K562 (cell line): ENCODE data around the gene DVL3. TPM values are rescaled to one million over a fixed set of nuclear protein-coding genes. Genes with fewer than 3 reads are reported as not detected.

Experiments used
- CREB3L1 ChIP-seq: fragments of 450-650 bp; IDR thresholded peaks from 2 replicates; pipeline ENCODE4 v1.6.1; 2014; ENCODE audit warnings: low read depth, mild to moderate bottlenecking, moderate library complexity, borderline replicate concordance
- HDAC8 ChIP-seq: fragments of 450-650 bp; IDR thresholded peaks from 2 replicates; pipeline ENCODE4 v1.6.1; 2016; ENCODE audit warnings: mild to moderate bottlenecking, missing genetic modification characterization, moderate library complexity, missing compliant biosample characterization
- HOXB6 ChIP-seq: fragments of 250-450 bp; sonication (Bioruptor Pico); IDR thresholded peaks from 2 replicates; pipeline ENCODE4 v1.5.1; 2022; ENCODE audit warnings: mild to moderate bottlenecking, borderline replicate concordance
- IFI16 ChIP-seq: fragments of 250-450 bp; sonication (Bioruptor Pico); IDR thresholded peaks from 2 replicates; pipeline ENCODE4 v2.1.2; 2022; ENCODE audit warnings: mild to moderate bottlenecking, inconsistent platforms
- ILK ChIP-seq: fragments of 450-650 bp; IDR thresholded peaks from 2 replicates; pipeline ENCODE4 v1.6.1; 2016; ENCODE audit warnings: missing genetic modification characterization, low read depth, mild to moderate bottlenecking, missing compliant biosample characterization, moderate library complexity, borderline replicate concordance
- MTF1 ChIP-seq: fragments of 250-450 bp; sonication (Bioruptor Pico); IDR thresholded peaks from 2 replicates; pipeline ENCODE4 v1.9.0; 2021; ENCODE audit warnings: moderate library complexity, mild to moderate bottlenecking, inconsistent platforms, borderline replicate concordance
- NCOA1 ChIP-seq: fragments of 450-650 bp; IDR thresholded peaks from 2 replicates; pipeline ENCODE4 v1.6.1; 2016; ENCODE audit warnings: low read depth
- NFE2L1 ChIP-seq: fragments of 450-650 bp; IDR thresholded peaks from 2 replicates; pipeline ENCODE4 v1.6.1; 2016; ENCODE audit warnings: missing genetic modification characterization, low read depth, mild to moderate bottlenecking, missing compliant biosample characterization, moderate library complexity, borderline replicate concordance
- NR4A1 ChIP-seq, 2 experiments: fragments of 250-450 bp in 1 of 2; fragments of 450-650 bp in 1 of 2; sonication (Bioruptor Pico) in 1 of 2; IDR thresholded peaks; 2 replicates each; pipeline versions ENCODE4 v1.4.0 to v1.6.1; 2016 to 2020; ENCODE audit warnings: mild to moderate bottlenecking in 2 of 2, missing compliant biosample characterization in 1 of 2, missing genetic modification characterization in 1 of 2, moderate library complexity in 1 of 2
- PURB ChIP-seq: sonication (generic); formaldehyde crosslinking; IDR thresholded peaks from 2 replicates; pipeline ENCODE4 v1.9.0; 2021; ENCODE audit warnings: low read depth, mild to moderate bottlenecking, missing genetic modification reagents
- SRSF3 ChIP-seq: fragments of 200-400 bp; formaldehyde crosslinking; IDR thresholded peaks from 2 replicates; pipeline ENCODE4 v1.6.1; 2016; ENCODE audit warnings: mild to moderate bottlenecking, low read length, moderate library complexity; ENCODE audit not compliant: insufficient read depth
- STAT6 ChIP-seq: sonication (generic); formaldehyde crosslinking; IDR thresholded peaks from 2 replicates; pipeline ENCODE4 v1.8.1; 2023; ENCODE audit warnings: mild to moderate bottlenecking, missing genetic modification reagents
- TSC22D4 ChIP-seq: fragments of 450-650 bp; IDR thresholded peaks from 2 replicates; pipeline ENCODE4 v1.6.1; 2016; ENCODE audit warnings: missing genetic modification characterization, missing biosample characterization, control low read depth
- ZBTB17 ChIP-seq: fragments of 450-650 bp; formaldehyde crosslinking; IDR thresholded peaks from 2 replicates; pipeline ENCODE4 v1.4.0; 2020; ENCODE audit warnings: mild to moderate bottlenecking
- ZNF444 ChIP-seq: fragments of 250-450 bp; sonication (Bioruptor Pico); IDR thresholded peaks from 2 replicates; pipeline ENCODE4 v1.4.0; 2020; ENCODE audit warnings: mild to moderate bottlenecking, moderate library complexity
- ZNF507 ChIP-seq: conservative IDR thresholded peaks from 2 replicates; pipeline ENCODE4 v1.6.1; 2017; ENCODE audit warnings: missing genetic modification characterization, missing compliant biosample characterization
- ZNF695 ChIP-seq: fragments of 450-650 bp; formaldehyde crosslinking; IDR thresholded peaks from 2 replicates; pipeline ENCODE4 v1.4.0; 2020; ENCODE audit warnings: mild to moderate bottlenecking, moderate library complexity
- polyA plus RNA-seq, 8 experiments: library from polyadenylated mRNA; depleted of rRNA in 4 of 8; stranded (reverse) in 5 of 8; unstranded in 3 of 8; fragments of >200 nt; fragmentation: Nextera tagmentation in 2 of 8; fragmentation: Illumina TruSeq in 1 of 8; extraction: Ambion mirVana in 2 of 8; extraction: Trizol in 1 of 8; gene quantifications; 2 replicates each; pipeline versions ENCODE4 v1.2.1 to v1.2.3, GENCODE V29; 2011 to 2014; ENCODE audit warnings: inconsistent platforms in 1 of 8, missing spikeins in 1 of 8
- total RNA-seq, 7 experiments: library from RNA; depleted of rRNA in 6 of 7; stranded (reverse); fragments of >200 nt in 6 of 7; fragmentation: Illumina TruSeq in 2 of 7; extraction: Trizol in 2 of 7; gene quantifications; 2 replicates each; pipeline versions ENCODE4 v1.2.1 to v1.2.3, GENCODE V29; 2011 to 2021; ENCODE audit warnings: low replicate concordance in 1 of 7
- TF ChIP-seq, protein P1 (sequence below): fragments of 250-450 bp; sonication (Bioruptor Pico); IDR thresholded peaks from 2 replicates; pipeline ENCODE4 v1.8.0; 2022; ENCODE audit warnings: inconsistent platforms, mild to moderate bottlenecking, moderate library complexity, borderline replicate concordance
- TF ChIP-seq, protein P2 (sequence below): IDR thresholded peaks from 2 replicates; pipeline ENCODE4 v1.6.1; 2014; ENCODE audit warnings: antibody characterized with exemption

DVL3 gene
- total and polyA plus RNA-seq, 9 of the 15 experiments (the other 6 are each of a cell fraction or from before 2014, with no cell fraction given): 3.1 to 57.9 (median 20.1) TPM

DNA sequence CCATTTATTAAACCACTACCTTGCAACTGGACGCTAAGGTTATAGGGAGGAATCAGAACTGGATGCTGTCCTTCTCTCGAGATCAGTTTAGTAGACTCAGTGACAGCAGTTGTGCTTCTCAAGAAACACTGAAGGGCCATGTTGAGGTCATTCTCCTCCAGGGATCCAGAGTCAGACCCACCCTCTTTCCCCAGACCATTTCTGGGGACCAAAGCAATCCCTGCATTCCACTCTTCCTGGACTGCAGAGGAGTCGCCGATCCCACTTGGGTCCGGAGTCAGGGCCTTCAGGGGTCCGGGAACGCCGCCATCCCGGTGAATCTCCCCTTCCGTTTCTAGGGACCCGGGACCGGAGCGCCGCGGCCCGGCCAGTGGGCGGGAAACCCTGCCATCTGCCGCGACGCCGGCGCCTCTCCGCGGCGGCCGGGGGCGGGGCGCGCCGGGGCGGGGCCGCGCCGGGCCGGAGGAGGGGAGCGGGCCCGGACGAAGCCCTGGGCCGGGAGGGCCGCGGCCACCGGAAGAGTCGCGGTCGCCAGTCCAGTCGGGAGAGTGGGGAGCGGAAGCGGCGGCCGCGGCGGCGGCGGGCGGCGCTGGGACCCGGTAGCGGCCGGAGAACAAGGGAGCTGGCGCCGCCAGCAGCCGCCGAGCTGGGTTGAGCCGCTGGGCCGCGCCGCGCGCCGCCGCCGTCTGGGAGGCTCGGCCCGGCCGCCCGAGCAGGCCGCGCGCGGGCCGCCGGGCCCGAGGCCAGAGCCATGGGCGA is at the start of gene DVL3 (continued):
- TF ChIP-seq, protein P1, sequence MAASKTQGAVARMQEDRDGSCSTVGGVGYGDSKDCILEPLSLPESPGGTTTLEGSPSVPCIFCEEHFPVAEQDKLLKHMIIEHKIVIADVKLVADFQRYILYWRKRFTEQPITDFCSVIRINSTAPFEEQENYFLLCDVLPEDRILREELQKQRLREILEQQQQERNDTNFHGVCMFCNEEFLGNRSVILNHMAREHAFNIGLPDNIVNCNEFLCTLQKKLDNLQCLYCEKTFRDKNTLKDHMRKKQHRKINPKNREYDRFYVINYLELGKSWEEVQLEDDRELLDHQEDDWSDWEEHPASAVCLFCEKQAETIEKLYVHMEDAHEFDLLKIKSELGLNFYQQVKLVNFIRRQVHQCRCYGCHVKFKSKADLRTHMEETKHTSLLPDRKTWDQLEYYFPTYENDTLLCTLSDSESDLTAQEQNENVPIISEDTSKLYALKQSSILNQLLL (CRISPR knock-in tag): no peak
- TF ChIP-seq SRSF3: no peak
- no peak for TF ChIP-seq ZNF507 (tag)
- TF ChIP-seq MTF1: no peak
- TF ChIP-seq PURB (CRISPR knock-in tag): no peak
- TF ChIP-seq CREB3L1: no peak
- TF ChIP-seq NFE2L1 (tag): no peak
- TF ChIP-seq ILK (tag): no peak
- TF ChIP-seq HDAC8 (tag): no peak
- no peak for TF ChIP-seq ZBTB17
- TF ChIP-seq ZNF695 (CRISPR knock-in tag): no peak
- TF ChIP-seq, protein P2, sequence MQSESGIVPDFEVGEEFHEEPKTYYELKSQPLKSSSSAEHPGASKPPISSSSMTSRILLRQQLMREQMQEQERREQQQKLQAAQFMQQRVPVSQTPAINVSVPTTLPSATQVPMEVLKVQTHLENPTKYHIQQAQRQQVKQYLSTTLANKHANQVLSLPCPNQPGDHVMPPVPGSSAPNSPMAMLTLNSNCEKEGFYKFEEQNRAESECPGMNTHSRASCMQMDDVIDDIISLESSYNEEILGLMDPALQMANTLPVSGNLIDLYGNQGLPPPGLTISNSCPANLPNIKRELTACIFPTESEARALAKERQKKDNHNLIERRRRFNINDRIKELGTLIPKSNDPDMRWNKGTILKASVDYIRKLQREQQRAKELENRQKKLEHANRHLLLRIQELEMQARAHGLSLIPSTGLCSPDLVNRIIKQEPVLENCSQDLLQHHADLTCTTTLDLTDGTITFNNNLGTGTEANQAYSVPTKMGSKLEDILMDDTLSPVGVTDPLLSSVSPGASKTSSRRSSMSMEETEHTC: no peak
- no peak for TF ChIP-seq TSC22D4 (tag)
- TF ChIP-seq NCOA1: 0 out of 2 replicates have a peak, but pooled peaks have one; percentile 23
- TF ChIP-seq HOXB6 (CRISPR knock-in tag): no peak
- TF ChIP-seq IFI16 (CRISPR knock-in tag): no peak
- no peak for TF ChIP-seq NR4A1 (CRISPR knock-in tag; IDR thresholded peaks at IDR 0.05)
- no peak for TF ChIP-seq NR4A1 (tag; IDR thresholded peaks at IDR 0.05)
- no peak for TF ChIP-seq STAT6 (CRISPR knock-in tag)
- TF ChIP-seq ZNF444 (CRISPR knock-in tag): no peak
